ENCODE results near the gene KCNK18. TPM values are rescaled to one million over a fixed set of nuclear protein-coding genes. Genes with fewer than 3 reads are reported as not detected.

KCNK18 gene
- total RNA-seq (2021) (not detected in 2 replicates), Bru-seq, nascent RNA (not detected), BruChase-seq, experiment 1, labeled RNA remaining after a 2-hour chase (percentile 5 among the genes with signal in this experiment), BruChase-seq, experiment 2, labeled RNA remaining after a 6-hour chase (not detected)
- long read RNA-seq: 0 reads

DNA sequence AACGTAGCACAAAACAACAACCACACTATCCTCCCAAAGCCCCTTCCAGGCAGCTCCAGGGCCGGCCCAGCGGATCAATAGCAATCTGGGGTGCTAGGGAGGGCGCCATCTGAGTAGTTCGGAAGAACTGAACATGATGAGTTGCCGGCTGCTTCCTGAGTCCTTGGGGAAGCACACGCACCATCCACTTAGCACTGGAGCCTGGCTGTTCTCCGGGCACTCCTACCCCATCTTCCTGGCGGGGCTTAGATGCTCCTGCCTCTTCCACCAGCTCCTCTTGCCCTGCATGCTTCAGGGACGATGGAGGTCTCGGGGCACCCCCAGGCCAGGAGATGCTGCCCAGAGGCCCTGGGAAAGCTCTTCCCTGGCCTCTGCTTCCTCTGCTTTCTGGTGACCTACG lies at the start of gene KCNK18:
KCNK18 (plus strand) TSS at position 301 of the 400 bp plus-strand sequence; CDS start at position 301, 0 bp downstream.
- H4K20me1 ChIP-seq (ENCODE audit: insufficient read depth): no peaks in the 10 kb centered on the region
- TF ChIP-seq, protein P1, sequence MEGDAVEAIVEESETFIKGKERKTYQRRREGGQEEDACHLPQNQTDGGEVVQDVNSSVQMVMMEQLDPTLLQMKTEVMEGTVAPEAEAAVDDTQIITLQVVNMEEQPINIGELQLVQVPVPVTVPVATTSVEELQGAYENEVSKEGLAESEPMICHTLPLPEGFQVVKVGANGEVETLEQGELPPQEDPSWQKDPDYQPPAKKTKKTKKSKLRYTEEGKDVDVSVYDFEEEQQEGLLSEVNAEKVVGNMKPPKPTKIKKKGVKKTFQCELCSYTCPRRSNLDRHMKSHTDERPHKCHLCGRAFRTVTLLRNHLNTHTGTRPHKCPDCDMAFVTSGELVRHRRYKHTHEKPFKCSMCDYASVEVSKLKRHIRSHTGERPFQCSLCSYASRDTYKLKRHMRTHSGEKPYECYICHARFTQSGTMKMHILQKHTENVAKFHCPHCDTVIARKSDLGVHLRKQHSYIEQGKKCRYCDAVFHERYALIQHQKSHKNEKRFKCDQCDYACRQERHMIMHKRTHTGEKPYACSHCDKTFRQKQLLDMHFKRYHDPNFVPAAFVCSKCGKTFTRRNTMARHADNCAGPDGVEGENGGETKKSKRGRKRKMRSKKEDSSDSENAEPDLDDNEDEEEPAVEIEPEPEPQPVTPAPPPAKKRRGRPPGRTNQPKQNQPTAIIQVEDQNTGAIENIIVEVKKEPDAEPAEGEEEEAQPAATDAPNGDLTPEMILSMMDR (conservative IDR thresholded peaks at IDR 0.05): no peak
- TF ChIP-seq EZH2 (IDR thresholded peaks at IDR 0.05; ENCODE audit: low read depth): no peak
- no peaks in the 10 kb centered on the region for H3F3A ChIP-seq (ENCODE audit: insufficient read depth, low read depth)
- intact Hi-C loops (cut with micrococcal nuclease; ENCODE audit: unreplicated experiment): no loop called here
- no peak within 1 kb of the TSS for H3K4me2 ChIP-seq
- no TSS peak for BruUV-seq (replicated peaks)
- no peak within 1 kb of the TSS for H3K4me3 ChIP-seq
- no peak for DNase-seq
- ChIA-PET POLR2A (ENCODE audit: unreplicated experiment) (no interaction called here), CTCF (no interaction called here)
- H3K4me1 ChIP-seq (replicated peaks; ENCODE audit: insufficient read depth): no peaks in the 10 kb centered on the region
- no peaks in the 10 kb centered on the region for H3K9me3 ChIP-seq (ENCODE audit: insufficient read depth, low read depth)
- no peaks in the 10 kb centered on the region for H3K27me3 ChIP-seq (ENCODE audit: insufficient read depth, low read depth)
- no peaks in the 10 kb centered on the region for H3K79me2 ChIP-seq (ENCODE audit: low read depth)
- H2AFZ ChIP-seq: no peak within 1 kb of the TSS
- H3K9me2 ChIP-seq (ENCODE audit: insufficient read depth): no peaks in the 10 kb centered on the region
- no peaks in the 10 kb centered on the region for H3K36me3 ChIP-seq (ENCODE audit: low read depth)
- no peak within 1 kb of the TSS for H3K27ac ChIP-seq

DNA sequence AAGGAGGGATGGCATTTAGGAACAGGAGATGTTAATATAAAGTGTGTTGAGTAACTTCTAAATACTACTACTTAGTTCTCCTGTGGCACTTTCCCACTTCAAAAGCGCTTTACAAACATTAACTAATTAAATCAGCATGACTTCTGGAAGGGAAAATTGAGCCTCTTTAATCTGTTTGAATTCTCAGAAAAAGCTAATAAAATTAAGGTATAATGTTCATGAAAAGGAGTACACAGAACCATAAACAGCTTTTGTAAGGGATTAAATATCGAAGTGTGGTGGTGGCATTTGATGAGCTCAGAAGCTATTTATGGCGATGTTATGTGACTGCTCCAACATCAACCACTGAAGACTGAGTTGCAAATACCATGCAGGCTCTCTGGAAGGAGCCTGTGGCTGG lies 49.0 kb upstream of the KCNK18 start:
- H3K27ac ChIP-seq: no peak overlapping the region
- no peaks in the 10 kb centered on the region for H3K9me2 ChIP-seq (ENCODE audit: insufficient read depth)
- ChIA-PET CTCF (no interaction called here), POLR2A (ENCODE audit: unreplicated experiment) (no interaction called here)
- DNase-seq: no peak
- no peaks in the 10 kb centered on the region for H3K36me3 ChIP-seq (ENCODE audit: low read depth)
- intact Hi-C loops (cut with micrococcal nuclease; ENCODE audit: unreplicated experiment): no loop called here
- H3K4me2 ChIP-seq: no peak overlapping the region
- H3K4me1 ChIP-seq (replicated peaks; ENCODE audit: insufficient read depth): no peaks in the 10 kb centered on the region
- H3K4me3 ChIP-seq: no peak overlapping the region
- TF ChIP-seq, protein P1 (conservative IDR thresholded peaks at IDR 0.05): no peak
- TF ChIP-seq EZH2 (IDR thresholded peaks at IDR 0.05; ENCODE audit: low read depth): no peak
- BruUV-seq (replicated peaks): no TSS peak
- H4K20me1 ChIP-seq (ENCODE audit: insufficient read depth): no peaks in the 10 kb centered on the region
- H3K79me2 ChIP-seq (ENCODE audit: low read depth): no peaks in the 10 kb centered on the region
- no peak overlapping the region for H2AFZ ChIP-seq
- peaks cover 26% of the 10 kb centered on the region; the same call in 1 of the 2 replicates for H3K27me3 ChIP-seq (ENCODE audit: insufficient read depth, low read depth)
- H3K9me3 ChIP-seq (ENCODE audit: insufficient read depth, low read depth): no peaks in the 10 kb centered on the region
- H3F3A ChIP-seq (ENCODE audit: insufficient read depth, low read depth): no peaks in the 10 kb centered on the region

DNA sequence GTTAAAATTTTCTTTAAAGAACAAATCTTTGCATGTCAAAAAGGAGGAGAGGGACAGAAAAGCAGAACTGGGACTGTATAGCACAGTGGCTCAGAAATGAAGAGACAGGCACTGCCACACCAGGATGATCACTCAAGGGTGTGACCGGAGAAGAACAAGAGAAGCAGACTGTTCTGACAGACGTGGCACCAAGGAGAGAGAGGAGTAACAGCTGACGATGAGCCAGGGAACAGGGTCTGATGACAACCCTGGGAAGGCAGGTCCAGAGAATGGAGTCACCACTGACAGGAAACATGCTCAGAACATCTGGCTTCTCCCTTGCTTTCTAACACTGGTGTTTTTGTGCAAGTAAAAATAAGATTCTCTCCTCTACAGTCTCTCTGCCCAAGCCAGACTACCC lies 44.6 kb upstream of the KCNK18 start:
- H3K4me1 ChIP-seq (replicated peaks; ENCODE audit: insufficient read depth): no peaks in the 10 kb centered on the region
- H3K79me2 ChIP-seq (ENCODE audit: low read depth): no peaks in the 10 kb centered on the region
- no peaks in the 10 kb centered on the region for H3K9me3 ChIP-seq (ENCODE audit: insufficient read depth, low read depth)
- no peaks in the 10 kb centered on the region for H3F3A ChIP-seq (ENCODE audit: insufficient read depth, low read depth)
- no peak overlapping the region for H3K4me2 ChIP-seq
- no peak overlapping the region for H3K27ac ChIP-seq
- ChIA-PET POLR2A (ENCODE audit: unreplicated experiment) (no interaction called here), CTCF (no interaction called here)
- BruUV-seq (replicated peaks): no TSS peak
- H4K20me1 ChIP-seq (ENCODE audit: insufficient read depth): no peaks in the 10 kb centered on the region
- H3K36me3 ChIP-seq (ENCODE audit: low read depth): no peaks in the 10 kb centered on the region
- intact Hi-C loops (cut with micrococcal nuclease; ENCODE audit: unreplicated experiment): no loop called here
- no peak overlapping the region for H2AFZ ChIP-seq
- no peak overlapping the region for H3K4me3 ChIP-seq
- no peak for DNase-seq
- no peak for TF ChIP-seq EZH2 (IDR thresholded peaks at IDR 0.05; ENCODE audit: low read depth)
- TF ChIP-seq, protein P1 (conservative IDR thresholded peaks at IDR 0.05): no peak
- H3K9me2 ChIP-seq (ENCODE audit: insufficient read depth): no peaks in the 10 kb centered on the region
- peaks cover under 1% of the 10 kb centered on the region; the same call in 1 of the 2 replicates for H3K27me3 ChIP-seq (ENCODE audit: insufficient read depth, low read depth)
